ENCODE results near the gene UQCC5.

The UQCC5 gene

DNA sequence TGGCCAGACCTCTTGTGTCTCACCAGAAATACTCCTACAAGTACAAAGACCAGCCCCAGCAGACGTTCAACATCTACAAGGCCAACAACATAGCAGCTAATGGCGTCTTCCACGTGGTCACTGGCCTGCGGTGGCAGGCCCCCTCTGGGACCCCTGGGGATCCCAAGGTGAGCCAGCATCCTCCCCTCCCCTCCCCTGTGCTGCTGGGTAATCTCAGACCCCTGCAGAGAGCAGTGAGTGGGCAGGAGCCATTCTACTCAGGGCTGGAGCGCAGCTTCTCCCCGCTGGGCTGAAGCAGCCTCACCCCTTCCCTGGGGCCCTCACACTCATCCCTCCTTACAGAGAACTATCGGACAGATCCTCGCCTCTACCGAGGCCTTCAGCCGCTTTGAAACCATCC, 31.4 kb upstream of the UQCC5 start:
- no peak for DNase-seq

DNA sequence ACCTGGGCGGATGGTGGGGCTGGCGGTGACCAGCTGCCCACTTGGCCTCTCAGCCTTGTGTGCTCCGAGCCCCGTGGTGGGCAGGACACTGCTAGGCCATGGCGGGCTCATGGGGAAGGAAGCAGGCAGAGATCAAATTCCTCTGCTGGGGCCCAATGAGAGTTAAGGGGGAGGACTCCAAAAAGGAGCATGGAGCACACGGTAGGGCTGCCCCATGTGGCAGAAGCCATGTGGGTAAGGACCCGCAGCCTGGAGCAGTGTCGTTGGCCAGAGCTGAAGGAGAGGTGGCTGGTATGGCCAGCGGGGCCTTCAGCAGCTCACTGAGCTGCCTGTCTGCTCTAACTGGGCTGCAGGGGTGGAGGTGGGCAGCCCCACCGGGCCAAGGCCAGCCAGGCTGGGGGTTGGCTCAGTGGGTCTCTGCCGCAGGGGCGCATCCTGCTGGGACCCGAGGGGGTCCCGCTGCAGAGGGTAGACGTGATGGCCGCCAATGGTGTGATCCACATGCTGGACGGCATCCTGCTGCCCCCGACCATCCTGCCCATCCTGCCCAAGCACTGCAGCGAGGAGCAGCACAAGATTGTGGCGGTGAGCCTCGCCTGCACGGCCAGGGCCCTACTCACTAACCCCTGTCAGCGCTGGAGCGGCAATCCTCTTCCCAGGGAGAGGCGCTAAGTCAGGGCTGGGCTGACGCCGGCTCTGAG, 30.0 kb upstream of the UQCC5 start:
- DNase-seq = no peak

DNA sequence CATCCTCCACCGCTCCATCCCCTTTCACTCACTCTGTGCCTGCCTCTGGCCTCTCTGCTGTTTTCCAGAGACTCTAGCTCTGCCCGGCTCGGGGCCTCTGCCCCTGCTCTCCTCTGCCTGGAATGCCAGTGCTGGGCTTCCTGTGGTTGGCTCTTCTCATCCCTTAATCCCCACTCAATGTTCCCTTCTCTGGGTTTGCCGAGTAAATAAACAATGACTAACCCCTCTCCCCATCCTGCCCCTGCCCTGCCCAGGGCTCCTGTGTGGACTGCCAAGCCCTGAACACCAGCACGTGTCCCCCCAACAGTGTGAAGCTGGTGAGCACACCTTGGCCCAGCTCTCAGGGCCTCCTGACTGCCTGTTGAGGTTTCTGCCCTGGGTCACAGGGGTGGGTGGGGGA, 29.0 kb upstream of the UQCC5 start:
- no peak for DNase-seq

DNA sequence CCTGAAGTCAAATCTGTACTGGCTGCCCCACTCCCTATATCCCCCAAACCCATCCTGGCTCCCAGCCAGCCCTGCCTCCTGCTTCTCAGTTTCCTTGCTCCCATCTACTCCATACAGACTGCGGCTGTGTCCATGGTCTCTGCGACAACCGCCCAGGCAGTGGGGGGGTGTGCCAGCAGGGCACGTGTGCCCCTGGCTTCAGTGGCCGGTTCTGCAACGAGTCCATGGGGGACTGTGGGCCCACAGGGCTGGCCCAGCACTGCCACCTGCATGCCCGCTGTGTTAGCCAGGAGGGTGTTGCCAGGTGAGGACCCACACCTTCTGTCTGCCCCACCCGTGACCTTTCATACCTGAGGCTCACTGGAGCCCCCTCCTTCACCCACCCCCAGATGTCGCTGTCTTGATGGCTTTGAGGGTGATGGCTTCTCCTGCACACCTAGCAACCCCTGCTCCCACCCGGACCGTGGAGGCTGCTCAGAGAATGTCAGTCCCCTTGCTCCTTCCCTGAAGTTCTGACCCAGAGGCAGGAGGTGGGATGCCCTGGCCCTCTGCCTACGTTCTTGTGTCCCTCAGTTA, 26.6 kb upstream of the UQCC5 start:
- DNase-seq = no peak

DNA sequence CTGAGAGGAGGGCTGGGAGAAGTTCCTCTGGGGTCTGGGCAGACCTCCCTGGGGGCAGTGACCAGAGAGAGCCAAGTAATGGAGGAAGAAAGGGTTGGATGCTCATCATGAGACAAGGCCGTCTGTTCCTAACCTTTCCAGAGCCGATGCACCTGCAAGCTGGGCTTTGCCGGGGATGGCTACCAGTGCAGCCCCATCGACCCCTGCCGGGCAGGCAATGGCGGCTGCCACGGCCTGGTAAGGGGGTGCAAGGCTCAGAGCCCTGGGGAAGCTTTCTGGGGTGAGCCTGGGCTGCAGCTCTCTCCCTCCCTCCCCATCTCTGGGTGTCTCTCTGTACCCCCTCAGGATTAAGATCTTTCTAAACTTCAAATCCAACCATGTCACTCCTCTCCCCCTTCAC, 24.9 kb upstream of the UQCC5 start:
- DNase-seq = no peak

DNA sequence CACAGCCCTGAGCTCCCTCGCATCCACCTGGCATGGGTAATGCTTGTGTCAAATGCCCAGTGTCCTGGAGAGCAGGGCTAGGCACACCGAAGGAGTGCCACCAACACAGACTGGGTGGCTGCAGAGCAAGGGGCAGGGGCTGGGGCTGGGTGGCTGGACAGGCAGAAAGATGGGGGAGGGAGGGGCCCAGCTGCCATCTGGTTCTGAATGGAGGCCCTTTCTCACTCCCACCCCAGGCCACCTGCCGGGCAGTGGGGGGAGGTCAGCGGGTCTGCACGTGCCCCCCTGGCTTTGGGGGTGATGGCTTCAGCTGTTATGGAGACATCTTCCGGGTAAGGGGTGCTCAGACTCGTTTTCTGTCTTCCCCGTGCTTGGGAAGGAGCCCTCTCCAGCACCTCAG, 24.3 kb upstream of the UQCC5 start:
- no peak for DNase-seq

DNA sequence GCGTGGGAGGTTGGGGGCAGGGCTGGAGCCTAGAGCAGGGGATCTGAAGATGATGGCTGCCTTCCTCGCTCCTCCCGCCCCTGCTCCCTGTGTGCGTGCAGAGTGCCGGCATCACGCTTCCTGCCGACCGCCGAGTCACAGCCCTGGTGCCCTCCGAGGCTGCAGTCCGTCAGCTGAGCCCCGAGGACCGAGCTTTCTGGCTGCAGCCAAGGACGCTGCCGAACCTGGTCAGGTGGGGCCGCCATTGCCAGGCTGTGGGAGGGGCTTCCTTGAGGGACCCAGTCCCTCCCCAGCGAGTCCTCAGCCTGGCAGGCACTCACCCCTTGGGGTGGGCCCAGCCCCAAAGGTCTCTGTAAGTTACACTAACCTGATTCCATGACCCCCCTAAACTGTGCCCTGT, 23.7 kb upstream of the UQCC5 start:
- DNase-seq = no peak

DNA sequence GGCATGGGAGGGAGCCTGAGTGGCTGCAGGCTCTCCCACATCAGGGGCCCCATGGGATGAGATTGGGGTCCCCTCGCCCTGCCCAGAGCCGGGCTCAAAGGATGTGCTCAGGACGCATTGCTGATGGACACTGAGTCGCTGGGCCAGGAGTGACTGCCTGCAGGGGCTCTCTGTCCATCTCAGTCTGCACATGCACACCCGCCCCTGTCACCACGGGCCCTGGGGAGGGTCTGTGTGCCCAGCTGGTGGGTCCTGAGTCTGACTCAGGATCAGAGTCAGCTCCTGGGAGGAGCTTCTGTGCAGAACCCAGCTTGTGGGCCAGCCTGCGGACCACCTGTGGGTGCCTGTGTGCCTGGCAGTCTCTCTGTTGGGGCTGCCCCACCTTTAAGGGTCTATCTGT, 23.1 kb upstream of the UQCC5 start:
- DNase-seq = no peak

DNA sequence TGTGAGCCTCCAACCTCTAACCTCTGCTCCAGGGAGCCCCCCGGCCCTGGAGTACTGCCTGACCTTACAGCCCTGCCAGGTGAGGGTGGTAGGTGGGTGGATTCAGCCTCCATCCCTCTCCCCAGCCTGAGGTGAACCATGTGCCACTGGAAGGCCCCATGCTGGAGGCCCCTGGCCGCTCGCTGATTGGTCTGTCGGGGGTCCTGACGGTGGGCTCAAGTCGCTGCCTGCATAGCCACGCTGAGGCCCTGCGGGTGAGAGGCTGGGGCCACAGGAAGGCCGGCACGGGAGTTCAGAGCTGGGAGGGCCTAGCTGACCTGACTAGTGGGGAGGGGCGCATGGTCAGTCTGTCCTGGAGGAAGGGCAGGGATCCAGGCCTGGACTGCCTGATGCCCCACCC, 21.8 kb upstream of the UQCC5 start:
- DNase-seq = no peak

DNA sequence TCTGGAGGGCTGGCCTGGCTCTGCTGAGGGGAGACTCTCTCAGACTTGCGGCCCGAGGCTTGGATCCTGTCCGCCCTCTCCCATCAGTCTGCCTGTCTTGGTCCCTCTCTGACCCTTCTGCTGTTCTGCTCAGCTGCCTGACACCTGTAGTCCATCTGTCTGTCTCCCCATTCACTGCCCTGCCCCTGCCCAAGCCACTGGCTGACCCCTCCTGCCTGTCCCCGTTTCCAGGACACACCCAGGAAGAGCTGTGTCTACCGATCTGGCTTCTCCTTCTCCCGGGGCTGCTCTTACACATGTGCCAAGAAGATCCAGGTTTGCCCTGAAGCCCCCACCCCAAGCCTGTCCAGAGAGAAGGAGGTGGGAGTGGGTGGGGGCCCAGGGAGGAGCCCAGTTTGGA, 21.2 kb upstream of the UQCC5 start:
- no peak for DNase-seq

DNA sequence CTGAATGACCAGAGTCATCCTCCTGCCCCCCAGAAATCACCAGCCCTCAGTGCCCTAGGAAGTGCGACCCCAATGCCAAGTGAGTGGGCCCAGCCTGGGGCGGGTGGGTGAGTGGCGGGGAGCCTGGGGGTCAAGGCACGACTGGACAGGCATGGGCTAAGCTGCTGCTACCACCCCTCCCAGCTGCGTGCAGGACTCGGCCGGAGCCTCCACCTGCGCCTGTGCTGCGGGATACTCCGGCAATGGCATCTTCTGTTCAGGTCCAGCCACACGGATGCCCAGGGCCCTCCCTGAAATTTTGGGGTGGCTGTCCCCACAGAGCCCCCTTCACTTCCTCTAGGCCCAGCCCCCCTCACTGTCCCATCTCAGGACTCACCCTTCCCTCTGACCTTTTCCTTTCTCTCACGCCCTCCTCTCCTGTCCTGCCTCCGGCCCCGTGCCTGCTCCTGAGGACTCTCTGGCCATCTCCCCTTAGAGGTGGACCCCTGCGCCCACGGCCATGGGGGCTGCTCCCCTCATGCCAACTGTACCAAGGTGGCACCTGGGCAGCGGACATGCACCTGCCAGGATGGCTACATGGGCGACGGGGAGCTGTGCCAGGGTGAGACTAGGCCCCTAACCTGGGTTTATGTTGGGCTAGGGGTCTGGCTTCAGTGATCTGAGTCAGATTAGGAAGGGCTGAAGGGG, 19.8 kb upstream of the UQCC5 start:
- DNase-seq = no peak

DNA sequence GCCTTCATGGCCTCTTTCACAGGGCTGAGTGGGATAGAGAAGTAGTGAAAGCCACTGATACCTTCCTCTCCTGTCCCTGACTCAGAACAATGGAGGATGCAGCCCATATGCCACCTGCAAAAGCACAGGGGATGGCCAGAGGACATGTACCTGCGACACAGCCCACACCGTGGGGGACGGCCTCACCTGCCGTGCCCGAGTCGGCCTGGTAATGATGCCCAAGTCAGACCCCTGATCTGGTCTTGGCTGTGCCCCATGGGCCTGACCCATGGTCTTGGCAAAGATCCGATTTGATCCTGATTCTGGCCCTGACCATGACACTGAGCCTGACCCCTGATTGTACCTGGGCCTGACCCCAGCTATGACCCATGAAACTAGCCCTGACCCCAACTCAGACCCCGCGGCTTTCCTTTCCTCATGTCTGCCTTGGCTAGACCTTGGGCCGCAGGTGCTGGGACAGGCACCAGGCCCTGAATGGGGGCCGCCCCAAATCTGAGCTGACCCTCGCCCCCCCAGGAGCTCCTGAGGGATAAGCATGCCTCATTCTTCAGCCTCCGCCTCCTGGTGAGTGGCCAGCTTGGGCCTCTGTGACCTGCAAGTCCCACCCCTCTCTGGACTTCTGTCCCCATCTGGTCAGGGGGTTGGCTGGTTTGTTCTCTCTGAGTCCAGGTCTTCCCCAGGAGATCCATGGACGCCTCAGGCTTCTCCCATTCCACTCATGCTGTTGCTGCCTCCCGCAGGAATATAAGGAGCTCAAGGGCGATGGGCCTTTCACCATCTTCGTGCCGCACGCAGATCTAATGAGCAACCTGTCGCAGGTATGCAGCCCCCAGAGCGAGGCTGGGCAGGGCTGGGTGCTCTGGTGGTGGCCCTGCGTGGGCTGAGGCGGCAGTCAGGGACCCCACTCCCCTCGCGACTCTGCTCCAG, 18.3 kb upstream of the UQCC5 start:
- DNase-seq = no peak

DNA sequence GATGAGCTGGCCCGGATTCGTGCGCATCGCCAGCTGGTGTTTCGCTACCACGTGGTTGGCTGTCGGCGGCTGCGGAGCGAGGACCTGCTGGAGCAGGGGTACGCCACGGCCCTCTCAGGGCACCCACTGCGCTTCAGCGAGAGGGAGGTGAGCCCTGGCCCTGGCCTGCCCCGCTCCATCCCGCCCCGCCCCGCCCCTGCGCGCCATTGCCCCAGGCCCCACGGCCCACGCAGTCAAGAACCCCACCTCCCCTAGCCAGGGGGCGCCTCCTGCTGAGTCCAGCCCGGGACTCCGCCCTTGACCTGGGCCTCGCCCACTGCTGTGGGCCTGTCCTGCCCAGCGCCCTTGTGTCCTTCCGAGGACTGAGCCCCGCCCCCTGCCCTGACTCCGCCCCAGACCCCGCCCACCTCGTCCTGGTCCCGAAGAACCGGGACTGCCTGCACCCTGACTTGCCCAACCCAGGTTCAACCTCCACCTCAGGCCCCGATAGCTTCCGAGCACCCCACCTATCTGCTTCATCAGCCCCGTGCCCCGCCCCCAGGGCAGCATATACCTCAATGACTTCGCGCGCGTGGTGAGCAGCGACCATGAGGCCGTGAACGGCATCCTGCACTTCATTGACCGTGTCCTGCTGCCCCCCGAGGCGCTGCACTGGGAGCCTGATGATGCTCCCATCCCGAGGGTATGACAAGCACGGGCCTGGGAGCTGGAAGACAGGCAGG, 17.5 kb upstream of the UQCC5 start:
- no peak for DNase-seq

DNA sequence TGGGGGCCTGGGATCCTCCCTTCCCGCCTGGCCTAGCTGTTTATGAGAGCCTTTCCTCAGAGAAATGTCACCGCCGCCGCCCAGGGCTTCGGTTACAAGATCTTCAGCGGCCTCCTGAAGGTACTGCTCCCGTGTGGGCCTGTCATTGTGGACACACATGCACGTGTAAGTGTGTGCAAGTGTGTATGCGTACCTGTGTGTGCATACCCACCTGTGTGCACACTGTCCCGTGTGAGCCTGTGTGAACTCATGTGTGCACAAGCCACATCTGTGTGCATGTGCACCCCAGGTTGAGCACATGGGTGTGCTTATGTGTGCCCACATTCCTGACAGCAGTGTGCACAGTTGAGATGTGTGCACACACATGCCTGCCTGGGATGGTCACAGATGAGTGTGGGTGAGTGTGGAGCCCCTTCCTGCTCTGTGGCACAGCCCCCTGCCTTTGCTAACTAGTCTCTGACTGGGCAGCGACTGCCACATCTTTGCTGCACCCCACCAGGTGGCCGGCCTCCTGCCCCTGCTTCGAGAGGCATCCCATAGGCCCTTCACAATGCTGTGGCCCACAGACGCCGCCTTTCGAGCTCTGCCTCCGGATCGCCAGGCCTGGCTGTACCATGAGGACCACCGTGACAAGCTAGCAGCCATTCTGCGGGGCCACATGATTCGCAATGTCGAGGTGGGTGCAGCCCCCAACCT, 16.8 kb upstream of the UQCC5 start:
- no peak for DNase-seq

DNA sequence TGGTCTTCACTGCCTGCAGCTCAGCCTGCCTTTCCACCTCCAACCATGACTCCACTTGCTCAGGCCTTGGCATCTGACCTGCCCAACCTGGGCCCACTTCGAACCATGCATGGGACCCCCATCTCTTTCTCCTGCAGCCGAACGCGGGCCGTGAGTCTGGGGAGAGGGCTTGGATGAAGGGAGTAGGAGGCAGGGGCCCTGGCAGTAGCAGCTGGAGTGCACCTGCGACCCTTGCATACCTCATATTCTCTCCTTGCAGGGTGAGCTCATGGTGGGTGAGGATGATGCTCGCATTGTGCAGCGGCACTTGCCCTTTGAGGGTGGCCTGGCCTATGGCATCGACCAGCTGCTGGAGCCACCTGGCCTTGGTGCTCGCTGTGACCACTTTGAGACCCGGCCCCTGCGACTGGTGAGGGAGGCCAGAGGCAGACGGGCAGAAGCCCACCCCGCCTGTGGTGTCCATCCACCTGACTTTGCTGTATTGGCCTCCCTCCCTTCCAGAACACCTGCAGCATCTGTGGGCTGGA, 16.2 kb upstream of the UQCC5 start:
- no peak for DNase-seq

DNA sequence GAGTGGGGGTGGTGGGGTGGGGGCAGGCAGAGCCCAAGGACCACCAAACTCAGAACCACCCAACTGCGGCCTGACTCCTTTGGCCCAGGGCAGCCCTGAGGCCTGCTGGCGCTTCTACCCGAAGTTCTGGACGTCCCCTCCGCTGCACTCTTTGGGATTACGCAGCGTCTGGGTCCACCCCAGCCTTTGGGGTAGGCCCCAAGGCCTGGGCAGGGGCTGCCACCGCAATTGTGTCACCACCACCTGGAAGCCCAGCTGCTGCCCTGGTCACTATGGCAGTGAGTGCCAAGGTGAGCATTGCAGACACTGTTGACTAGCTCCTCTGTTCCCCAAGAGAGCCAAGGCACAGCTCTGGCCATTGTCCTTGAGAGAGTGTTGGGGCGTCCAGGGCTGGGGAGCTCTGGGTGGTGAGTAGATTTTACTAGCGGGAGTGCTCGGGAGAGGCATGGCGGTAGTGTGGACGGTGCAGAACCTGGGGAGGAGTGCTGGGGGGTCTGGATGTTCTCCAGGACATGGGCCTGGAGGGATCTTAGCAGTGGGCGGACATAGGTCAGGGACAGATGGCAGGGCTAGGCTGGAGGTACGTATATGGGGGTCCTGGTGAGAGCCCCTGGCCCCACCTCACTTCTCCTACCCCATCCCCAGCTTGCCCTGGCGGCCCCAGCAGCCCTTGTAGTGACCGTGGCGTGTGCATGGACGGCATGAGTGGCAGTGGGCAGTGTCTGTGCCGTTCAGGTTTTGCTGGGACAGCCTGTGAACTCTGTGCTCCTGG, 15.5 kb upstream of the UQCC5 start:
- DNase-seq = no peak

DNA sequence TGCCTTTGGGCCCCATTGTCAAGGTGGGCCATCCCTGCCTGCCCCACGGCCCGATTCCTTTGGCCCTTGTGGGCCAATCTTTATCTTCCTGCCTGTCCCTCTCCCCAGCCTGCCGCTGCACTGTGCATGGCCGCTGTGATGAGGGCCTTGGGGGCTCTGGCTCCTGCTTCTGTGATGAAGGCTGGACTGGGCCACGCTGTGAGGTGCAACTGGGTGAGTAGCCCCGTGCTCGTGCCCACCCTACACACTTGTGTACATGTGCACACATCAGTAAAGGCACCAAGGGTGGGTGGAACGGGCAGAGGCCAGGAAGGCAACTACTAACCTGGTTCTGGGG, 14.9 kb upstream of the UQCC5 start:
- no peak for DNase-seq

DNA sequence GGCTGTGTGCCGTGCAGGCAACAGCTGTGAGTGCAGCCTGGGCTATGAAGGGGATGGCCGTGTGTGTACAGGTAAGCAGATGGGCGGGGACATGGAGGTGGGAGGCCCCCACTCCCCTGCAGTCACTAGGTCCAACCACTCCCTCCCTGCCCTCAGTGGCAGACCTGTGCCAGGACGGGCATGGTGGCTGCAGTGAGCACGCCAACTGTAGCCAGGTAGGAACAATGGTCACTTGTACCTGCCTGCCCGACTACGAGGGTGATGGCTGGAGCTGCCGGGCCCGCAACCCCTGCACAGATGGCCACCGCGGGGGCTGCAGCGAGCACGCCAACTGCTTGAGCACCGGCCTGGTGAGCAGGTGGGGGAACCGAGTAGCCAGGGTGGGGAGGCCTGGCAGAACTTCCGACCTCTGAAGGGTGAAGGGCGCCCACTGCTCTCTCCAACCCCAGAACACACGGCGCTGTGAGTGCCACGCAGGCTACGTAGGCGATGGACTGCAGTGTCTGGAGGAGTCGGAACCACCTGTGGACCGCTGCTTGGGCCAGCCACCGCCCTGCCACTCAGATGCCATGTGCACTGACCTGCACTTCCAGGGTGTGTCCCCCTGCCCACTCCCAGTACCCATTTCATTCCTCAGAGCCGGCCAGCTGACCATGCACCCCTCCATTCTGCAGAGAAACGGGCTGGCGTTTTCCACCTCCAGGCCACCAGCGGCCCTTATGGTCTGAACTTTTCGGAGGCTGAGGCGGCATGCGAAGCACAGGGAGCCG, 14.3 kb upstream of the UQCC5 start:
- DNase-seq = no peak

DNA sequence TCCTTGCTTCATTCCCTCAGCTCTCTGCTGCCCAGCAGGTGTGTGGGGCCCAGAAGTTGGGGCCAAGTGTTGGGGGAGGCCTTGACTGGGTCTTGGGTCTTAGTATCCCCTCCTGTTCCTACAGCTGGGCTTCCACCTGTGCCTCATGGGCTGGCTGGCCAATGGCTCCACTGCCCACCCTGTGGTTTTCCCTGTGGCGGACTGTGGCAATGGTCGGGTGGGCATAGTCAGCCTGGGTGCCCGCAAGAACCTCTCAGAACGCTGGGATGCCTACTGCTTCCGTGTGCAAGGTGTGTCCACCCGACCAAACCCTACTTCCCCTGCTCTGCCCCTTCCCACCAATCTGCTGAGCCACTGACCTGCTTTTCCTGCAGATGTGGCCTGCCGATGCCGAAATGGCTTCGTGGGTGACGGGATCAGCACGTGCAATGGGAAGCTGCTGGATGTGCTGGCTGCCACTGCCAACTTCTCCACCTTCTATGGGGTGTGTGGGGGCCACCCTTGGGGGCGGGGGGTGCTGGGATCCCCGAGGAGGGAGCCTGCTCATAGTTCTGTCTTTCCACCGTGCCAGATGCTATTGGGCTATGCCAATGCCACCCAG, 13.7 kb upstream of the UQCC5 start:
- DNase-seq = no peak

Measured in AML-193 (cell line).